DND-41 (cell line): ENCODE data around the gene LSR.

ENCODE experiments used
- EZH2 ChIP-seq: IDR thresholded peaks from 3 replicates; pipeline ENCODE4 v1.6.1; 2012; ENCODE audit warnings: borderline replicate concordance, low read depth, mild to moderate bottlenecking, moderate library complexity, low read length, inconsistent platforms; ENCODE audit not compliant: severe bottlenecking
- TF ChIP-seq, protein P1 (sequence below): IDR thresholded peaks from 2 replicates; pipeline ENCODE4 v1.5.1; 2012; ENCODE audit warnings: borderline replicate concordance, low read length, moderate library complexity, mild to moderate bottlenecking; ENCODE audit not compliant: poor library complexity, severe bottlenecking; ENCODE audit errors: extremely low read depth

GRCh38 chr19:35313587-35313986, 64.8 kb downstream of the LSR start:
- TF ChIP-seq, protein P1, sequence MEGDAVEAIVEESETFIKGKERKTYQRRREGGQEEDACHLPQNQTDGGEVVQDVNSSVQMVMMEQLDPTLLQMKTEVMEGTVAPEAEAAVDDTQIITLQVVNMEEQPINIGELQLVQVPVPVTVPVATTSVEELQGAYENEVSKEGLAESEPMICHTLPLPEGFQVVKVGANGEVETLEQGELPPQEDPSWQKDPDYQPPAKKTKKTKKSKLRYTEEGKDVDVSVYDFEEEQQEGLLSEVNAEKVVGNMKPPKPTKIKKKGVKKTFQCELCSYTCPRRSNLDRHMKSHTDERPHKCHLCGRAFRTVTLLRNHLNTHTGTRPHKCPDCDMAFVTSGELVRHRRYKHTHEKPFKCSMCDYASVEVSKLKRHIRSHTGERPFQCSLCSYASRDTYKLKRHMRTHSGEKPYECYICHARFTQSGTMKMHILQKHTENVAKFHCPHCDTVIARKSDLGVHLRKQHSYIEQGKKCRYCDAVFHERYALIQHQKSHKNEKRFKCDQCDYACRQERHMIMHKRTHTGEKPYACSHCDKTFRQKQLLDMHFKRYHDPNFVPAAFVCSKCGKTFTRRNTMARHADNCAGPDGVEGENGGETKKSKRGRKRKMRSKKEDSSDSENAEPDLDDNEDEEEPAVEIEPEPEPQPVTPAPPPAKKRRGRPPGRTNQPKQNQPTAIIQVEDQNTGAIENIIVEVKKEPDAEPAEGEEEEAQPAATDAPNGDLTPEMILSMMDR, result no peak
- TF ChIP-seq EZH2, result no peak
